GM12873 (cell line): Measurements from ENCODE around the gene ATRNL1.

ENCODE experiments used
- CTCF ChIP-seq: IDR thresholded peaks from 2 replicates; pipeline ENCODE4 v1.5.1; 2012; ENCODE audit warnings: low read depth, mild to moderate bottlenecking, moderate library complexity, low read length, control low read depth; ENCODE audit not compliant: insufficient read depth; ENCODE audit errors: missing control alignments

ATRNL1 gene

DNA sequence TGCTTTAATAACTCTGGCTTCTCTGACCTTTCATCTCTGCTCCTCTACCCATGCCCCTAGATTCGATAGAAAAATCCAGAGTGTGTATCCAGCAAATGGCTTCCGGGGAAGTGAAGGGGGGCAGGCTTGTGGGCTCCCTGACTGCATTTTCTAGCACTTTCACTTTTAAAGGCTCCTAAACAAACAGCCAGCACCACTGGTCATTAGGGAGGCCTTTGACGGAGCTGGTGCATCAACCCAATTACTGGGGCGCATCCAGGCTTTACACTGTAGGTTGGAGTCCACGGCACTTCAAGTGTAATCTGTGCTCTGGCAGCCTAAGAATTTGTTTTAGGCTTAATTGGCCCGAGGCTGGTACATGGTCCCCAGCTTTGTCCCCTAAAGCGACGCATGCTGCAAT is 887.9 kb downstream of the ATRNL1 start:
- no peak for TF ChIP-seq CTCF

DNA sequence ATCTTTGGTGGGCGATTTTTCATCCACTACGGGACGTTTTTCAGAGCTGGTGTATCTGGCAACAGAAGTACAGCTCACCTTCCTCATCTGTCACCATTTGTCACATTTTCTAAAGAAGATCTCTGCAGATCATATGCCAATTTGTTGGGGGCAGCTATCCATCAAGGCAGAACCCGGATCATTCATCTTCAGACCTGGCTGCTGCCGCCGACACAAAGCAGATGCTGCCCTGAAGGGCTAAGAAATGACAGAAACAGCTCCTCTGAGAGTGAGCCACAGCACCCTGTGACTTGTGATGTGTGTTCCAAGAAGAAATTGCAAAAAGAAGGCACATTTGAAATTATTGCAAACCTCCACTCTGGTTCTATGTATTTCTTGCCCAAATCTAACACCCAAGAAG is 888.9 kb downstream of the ATRNL1 start:
- TF ChIP-seq CTCF: no peak

DNA sequence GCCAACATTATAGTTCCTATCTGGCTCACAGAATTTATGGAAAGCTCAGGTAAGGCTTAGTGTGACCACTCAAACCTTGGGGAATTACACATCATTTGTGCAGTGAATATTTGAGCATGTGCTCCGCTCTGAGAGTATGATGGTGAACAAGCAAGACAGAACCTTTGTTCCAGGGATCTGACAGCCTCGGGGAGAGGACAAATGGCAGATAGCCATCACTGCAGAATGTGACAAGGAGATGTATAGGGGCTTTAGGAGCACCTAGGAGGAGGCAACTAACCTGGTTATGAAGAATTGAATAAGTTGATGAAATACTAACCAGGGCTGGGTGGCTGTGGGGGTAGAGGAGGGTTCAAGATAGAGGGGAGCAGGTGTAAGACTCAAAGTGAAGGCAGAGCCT is 889.4 kb downstream of the ATRNL1 start:
- no peak for TF ChIP-seq CTCF

DNA sequence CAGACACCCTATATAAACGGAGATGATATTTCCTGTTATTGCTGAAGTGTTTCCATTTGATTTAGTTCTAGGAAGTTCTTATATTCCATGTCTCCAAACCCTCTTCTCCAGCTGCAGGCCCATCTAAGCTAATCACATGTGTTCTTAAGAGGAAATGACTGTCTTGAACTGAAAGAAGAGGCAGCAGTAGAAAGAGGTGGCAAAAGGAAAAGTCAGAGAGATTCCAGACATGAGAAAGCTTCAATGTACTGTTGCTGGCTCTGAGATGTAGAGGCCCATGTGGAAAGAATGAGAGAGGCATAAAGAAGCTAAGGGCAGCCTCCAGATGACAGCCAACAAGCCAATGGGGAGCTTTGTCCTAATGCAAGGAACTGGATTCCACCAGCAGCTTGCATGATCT is 892.6 kb downstream of the ATRNL1 start:
- no peak for TF ChIP-seq CTCF

DNA sequence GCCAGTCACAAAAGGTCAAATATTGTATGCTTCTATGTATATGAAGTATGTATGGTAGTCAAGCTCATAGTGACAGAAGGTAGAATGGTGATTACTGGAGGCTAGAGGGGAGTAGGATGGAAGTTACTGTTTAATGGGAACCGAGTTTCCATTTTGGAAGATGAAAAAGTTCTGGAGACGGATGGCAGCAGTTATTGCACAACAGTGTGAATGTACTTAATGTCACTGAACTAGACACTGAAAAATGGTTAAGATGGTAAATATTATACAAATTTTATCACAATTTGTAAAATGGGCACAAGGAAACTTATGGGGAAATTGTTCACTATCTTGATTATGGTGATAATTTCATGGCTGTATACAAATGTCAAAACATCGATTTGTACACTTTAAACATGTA is 895.2 kb downstream of the ATRNL1 start:
- no peak for TF ChIP-seq CTCF

- TF ChIP-seq CTCF: no peak
These were observed 896.5 kb downstream of the ATRNL1 start for GRCh38 chr10:115989621-115990020.

GRCh38 chr10:115992236-115992986 is 899.2 kb downstream of the ATRNL1 start:
- TF ChIP-seq CTCF: no peak
